HG03095 (cell line): ENCODE results near the gene GTF2H4.

Experiments used
- ATAC-seq: cut with Tn5 transposase; IDR thresholded peaks from one replicate; pipeline ENCODE4 v1.9.1; 2021; ENCODE audit warnings: moderate library complexity; ENCODE audit not compliant: unreplicated experiment

The GTF2H4 gene

GRCh38 chr6:30951907-30952469 is 44.0 kb downstream of the GTF2H4 start:
- ATAC-seq, result no peak

GRCh38 chr6:30954631-30955366 is 46.8 kb downstream of the GTF2H4 start:
- no peak for ATAC-seq

- peak; percentile 52 for ATAC-seq
Measured at GRCh38 chr6:30955367-30956042, 47.5 kb downstream of the GTF2H4 start.

GRCh38 chr6:30957716-30958115 is 49.7 kb downstream of the GTF2H4 start:
- no peak for ATAC-seq

GRCh38 chr6:30960907-30961673 is 53.1 kb downstream of the GTF2H4 start:
- ATAC-seq, result no peak

GRCh38 chr6:30962716-30963115 is 54.7 kb downstream of the GTF2H4 start:
- no peak for ATAC-seq

GRCh38 chr6:30963641-30964040 is 55.6 kb downstream of the GTF2H4 start:
- no peak for ATAC-seq
